H9 (cell line): ENCODE results near the gene FA2H. TPM values are rescaled to one million over a fixed set of nuclear protein-coding genes. Genes with fewer than 3 reads are reported as not detected.

Source experiments
- DNase-seq: peaks from one replicate; pipeline ENCODE4 v3.0.0-alpha.2; 2017
- H2AFZ ChIP-seq: one replicate; pipeline ENCODE4 v1.6.1; 2013; ENCODE audit warnings: mild to moderate bottlenecking, low read length, control low read depth, moderate library complexity
- H2AK5ac ChIP-seq: 2 replicates; pipeline ENCODE4 v1.6.1; 2013; ENCODE audit warnings: low read length, control low read depth, mixed read lengths; ENCODE audit not compliant: insufficient read length
- H2BK120ac ChIP-seq: one replicate; pipeline ENCODE4 v1.6.1; 2013; ENCODE audit warnings: low read depth, mild to moderate bottlenecking, low read length, control low read depth, inconsistent platforms; ENCODE audit not compliant: poor library complexity, severe bottlenecking
- H2BK12ac ChIP-seq: 2 replicates; pipeline ENCODE4 v1.6.1; 2013; ENCODE audit warnings: low read length, control low read depth, mixed read lengths, low read depth; ENCODE audit not compliant: insufficient read length
- H2BK15ac ChIP-seq: 2 replicates; pipeline ENCODE4 v1.6.1; 2013; ENCODE audit warnings: low read depth, low read length, control low read depth
- H2BK20ac ChIP-seq: one replicate; pipeline ENCODE4 v1.6.1; 2013; ENCODE audit warnings: low read depth, mild to moderate bottlenecking, low read length, control low read depth, inconsistent platforms; ENCODE audit not compliant: poor library complexity, severe bottlenecking
- H2BK5ac ChIP-seq: 2 replicates; pipeline ENCODE4 v1.6.1; 2013; ENCODE audit warnings: low read length, control low read depth, mixed read lengths; ENCODE audit not compliant: insufficient read length
- H3K14ac ChIP-seq: 2 replicates; pipeline ENCODE4 v1.6.1; 2013; ENCODE audit warnings: low read length, control low read depth; ENCODE audit not compliant: insufficient read depth
- H3K18ac ChIP-seq: 2 replicates; pipeline ENCODE4 v1.6.1; 2013; ENCODE audit warnings: low read depth, mild to moderate bottlenecking, mixed read lengths, low read length, control low read depth; ENCODE audit not compliant: insufficient read length
- H3K23ac ChIP-seq: 2 replicates; pipeline ENCODE4 v1.6.1; 2013; ENCODE audit warnings: low read length, control low read depth, mixed read lengths, low read depth; ENCODE audit not compliant: insufficient read length
- H3K23me2 ChIP-seq: 2 replicates; pipeline ENCODE4 v1.6.1; 2013; ENCODE audit warnings: low read depth, mild to moderate bottlenecking, mixed read lengths, low read length, control low read depth; ENCODE audit not compliant: insufficient read length, poor library complexity, severe bottlenecking
- H3K27ac ChIP-seq: 2 replicates; pipeline ENCODE4 v1.5.1; 2013; ENCODE audit warnings: low read length, control low read depth, mixed read lengths, low read depth; ENCODE audit not compliant: insufficient read length
- H3K27me3 ChIP-seq: 2 replicates; pipeline ENCODE4 v1.6.1; 2013; ENCODE audit warnings: low read length, control low read depth, inconsistent platforms; ENCODE audit not compliant: insufficient read depth
- H3K4ac ChIP-seq: 2 replicates; pipeline ENCODE4 v1.6.1; 2013; ENCODE audit warnings: low read depth, mild to moderate bottlenecking, control low read depth, inconsistent platforms, low read length, moderate library complexity
- H3K4me1 ChIP-seq: 2 replicates; pipeline ENCODE4 v1.6.1; 2013; ENCODE audit warnings: low read length, control low read depth, inconsistent platforms; ENCODE audit not compliant: insufficient read depth
- H3K4me2 ChIP-seq: 2 replicates; pipeline ENCODE4 v1.6.1; 2013; ENCODE audit warnings: low read length, control low read depth, mixed read lengths; ENCODE audit not compliant: insufficient read length, insufficient read depth
- H3K56ac ChIP-seq: 2 replicates; pipeline ENCODE4 v1.6.1; 2013; ENCODE audit warnings: low read depth, mild to moderate bottlenecking, mixed read lengths, low read length, control low read depth; ENCODE audit not compliant: insufficient read length
- H3K79me1 ChIP-seq: 2 replicates; pipeline ENCODE4 v1.6.1; 2013; ENCODE audit warnings: low read depth, mild to moderate bottlenecking, moderate library complexity, low read length, control low read depth, inconsistent platforms; ENCODE audit not compliant: insufficient read depth, poor library complexity, severe bottlenecking
- H3K79me2 ChIP-seq: 2 replicates; pipeline ENCODE4 v1.6.1; 2013; ENCODE audit warnings: low read length, control low read depth, inconsistent platforms; ENCODE audit not compliant: insufficient read depth
- H3K9ac ChIP-seq: 2 replicates; pipeline ENCODE4 v1.6.1; 2013; ENCODE audit warnings: low read length, control low read depth, mixed read lengths; ENCODE audit not compliant: insufficient read length; ENCODE audit errors: extremely low read depth
- H3K9me3 ChIP-seq: one replicate; pipeline ENCODE4 v1.6.1; 2013; ENCODE audit warnings: low read depth, low read length, inconsistent platforms; ENCODE audit not compliant: control insufficient read depth
- H3T11ph ChIP-seq: one replicate; pipeline ENCODE4 v1.6.1; 2013; ENCODE audit warnings: mild to moderate bottlenecking, low read length, control low read depth, inconsistent platforms
- H4K20me1 ChIP-seq: one replicate; pipeline ENCODE4 v1.6.1; 2013; ENCODE audit not compliant: control insufficient read depth, insufficient read length, insufficient read depth
- H4K5ac ChIP-seq: 2 replicates; pipeline ENCODE4 v1.6.1; 2013; ENCODE audit warnings: low read depth, mild to moderate bottlenecking, mixed read lengths, low read length, control low read depth; ENCODE audit not compliant: insufficient read length
- H4K8ac ChIP-seq: replicated peaks from 2 replicates; pipeline ENCODE4 v1.6.1; 2013; ENCODE audit warnings: low read length, control low read depth, mixed read lengths, low read depth; ENCODE audit not compliant: insufficient read length
- H4K91ac ChIP-seq: 2 replicates; pipeline ENCODE4 v1.6.1; 2013; ENCODE audit warnings: low read depth, mild to moderate bottlenecking, moderate library complexity, mixed read lengths, low read length, control low read depth; ENCODE audit not compliant: insufficient read length
- H3K27ac Mint-ChIP-seq, 3 experiments: 2 replicates in 2 of 3; 3 replicates in 1 of 3; pipeline ENCODE4 v1.8.0; 2020 to 2021; ENCODE audit warnings: mixed read lengths in 3 of 3, mild to moderate bottlenecking in 1 of 3, moderate library complexity in 1 of 3
- H3K27me3 Mint-ChIP-seq: 2 replicates; pipeline ENCODE4 v1.8.0; 2021; ENCODE audit warnings: low read depth, mild to moderate bottlenecking, moderate library complexity, mixed read lengths
- H3K36me3 Mint-ChIP-seq, 3 experiments: 2 replicates in 2 of 3; 3 replicates in 1 of 3; pipeline ENCODE4 v1.8.0; 2020 to 2021; ENCODE audit warnings: low read depth in 3 of 3, mixed read lengths in 3 of 3; ENCODE audit not compliant: insufficient read depth in 1 of 3
- H3K4me1 Mint-ChIP-seq, 2 experiments: 2 replicates each; pipeline ENCODE4 v1.8.0; 2020; ENCODE audit warnings: mixed read lengths in 2 of 2
- H3K4me3 Mint-ChIP-seq, 2 experiments: 2 replicates in 1 of 2; 3 replicates in 1 of 2; pipeline ENCODE4 v1.8.0; 2020 to 2021; ENCODE audit warnings: mild to moderate bottlenecking in 2 of 2, mixed read lengths in 2 of 2, moderate library complexity in 1 of 2
- H3K9me3 Mint-ChIP-seq, 2 experiments: 2 replicates in 1 of 2; 3 replicates in 1 of 2; pipeline ENCODE4 v1.8.0; 2020; ENCODE audit warnings: mild to moderate bottlenecking in 2 of 2, mixed read lengths in 2 of 2, moderate library complexity in 1 of 2
- WGBS: extraction: QIAGEN DNeasy Blood & Tissue Kit; methylation state at CpG from one replicate; pipeline ENCODE4 v1.1.7; 2013; ENCODE audit warnings: missing lambda C conversion rate, low lambda C conversion rate, mixed read lengths; ENCODE audit not compliant: insufficient read length; ENCODE audit errors: extremely low coverage; 5-methylcytosine and 5-hydroxymethylcytosine counted together
- total RNA-seq: library from RNA; stranded (reverse); gene quantifications from 2 replicates; pipeline ENCODE4 v1.2.1, GENCODE V29; 2021
- TF ChIP-seq, protein P1 (sequence below): fragments of 200-600 bp; sonication (generic); conservative IDR thresholded peaks from 3 replicates; pipeline ENCODE4 v1.8.0; 2021; ENCODE audit warnings: antibody characterized with exemption, mild to moderate bottlenecking

FA2H gene
- total RNA-seq, 1 experiment from 2014 or later = 25.1 TPM

DNA sequence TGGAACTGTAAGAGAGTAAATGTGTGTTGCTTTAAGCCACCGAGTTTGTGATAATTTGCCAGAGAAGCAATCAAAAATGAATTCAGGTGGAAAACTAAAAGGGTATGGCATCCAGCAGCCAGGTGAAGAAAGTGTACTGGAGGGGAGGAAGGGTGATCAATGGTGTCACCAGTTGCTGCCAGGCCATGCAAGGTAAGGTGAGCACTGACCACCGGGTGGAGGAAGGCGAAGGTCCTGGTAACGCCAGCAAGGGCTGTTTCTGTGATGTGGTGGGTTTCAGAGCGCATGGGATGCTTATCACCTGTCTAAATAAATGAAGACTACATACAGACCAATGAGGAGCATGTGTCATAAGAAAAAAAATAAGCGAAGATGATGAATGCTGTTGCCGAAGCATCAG is 6.9 kb downstream of the FA2H start:
- Histone ChIP-seq H4K91ac (no peak overlapping the region), H2BK120ac (no peak overlapping the region), H2AFZ (no peak overlapping the region), H3K4me1 (no peaks in the 10 kb centered on the region), H3K14ac (no peak overlapping the region), H3K4me2 (no peak overlapping the region), H2BK12ac (no peak overlapping the region), H3K27me3 (no peaks in the 10 kb centered on the region), H3K79me2 (no peaks in the 10 kb centered on the region), H4K5ac (no peak overlapping the region), H3K27ac (no peak overlapping the region), H3K23me2 (no peaks in the 10 kb centered on the region), H2BK15ac (no peak overlapping the region), H3K9me3 (no peaks in the 10 kb centered on the region), H3T11ph (no peak overlapping the region), H4K20me1 (no peaks in the 10 kb centered on the region), H3K56ac (no peak overlapping the region), H4K8ac (no peak overlapping the region), H3K18ac (no peak overlapping the region), H2AK5ac (no peak overlapping the region), H2BK5ac (no peak overlapping the region), H3K9ac (no peak overlapping the region), H3K79me1 (no peaks in the 10 kb centered on the region), H3K23ac (no peak overlapping the region), H2BK20ac (no peak overlapping the region), H3K4ac (no peak overlapping the region)
- Mint-ChIP-seq H3K27me3 (peaks cover 4% of the 10 kb centered on the region), H3K27ac (no peak overlapping the region), H3K4me1 (peaks cover 3 to 7% of the 10 kb centered on the region in 2 experiments; a peak in 3 of 4 replicates), H3K9me3 (peaks cover 0 to 4% of the 10 kb centered on the region in 2 experiments; a peak in 1 of 5 replicates), H3K4me3 (no peak overlapping the region), H3K36me3 (peaks cover 0 to 31% (median 0%) of the 10 kb centered on the region in 3 experiments; a peak in 3 of 7 replicates)
- WGBS = no CpG with 5 or more reads among the region's 7 CpGs
- DNase-seq = no peak
- TF ChIP-seq, protein P1, sequence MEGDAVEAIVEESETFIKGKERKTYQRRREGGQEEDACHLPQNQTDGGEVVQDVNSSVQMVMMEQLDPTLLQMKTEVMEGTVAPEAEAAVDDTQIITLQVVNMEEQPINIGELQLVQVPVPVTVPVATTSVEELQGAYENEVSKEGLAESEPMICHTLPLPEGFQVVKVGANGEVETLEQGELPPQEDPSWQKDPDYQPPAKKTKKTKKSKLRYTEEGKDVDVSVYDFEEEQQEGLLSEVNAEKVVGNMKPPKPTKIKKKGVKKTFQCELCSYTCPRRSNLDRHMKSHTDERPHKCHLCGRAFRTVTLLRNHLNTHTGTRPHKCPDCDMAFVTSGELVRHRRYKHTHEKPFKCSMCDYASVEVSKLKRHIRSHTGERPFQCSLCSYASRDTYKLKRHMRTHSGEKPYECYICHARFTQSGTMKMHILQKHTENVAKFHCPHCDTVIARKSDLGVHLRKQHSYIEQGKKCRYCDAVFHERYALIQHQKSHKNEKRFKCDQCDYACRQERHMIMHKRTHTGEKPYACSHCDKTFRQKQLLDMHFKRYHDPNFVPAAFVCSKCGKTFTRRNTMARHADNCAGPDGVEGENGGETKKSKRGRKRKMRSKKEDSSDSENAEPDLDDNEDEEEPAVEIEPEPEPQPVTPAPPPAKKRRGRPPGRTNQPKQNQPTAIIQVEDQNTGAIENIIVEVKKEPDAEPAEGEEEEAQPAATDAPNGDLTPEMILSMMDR = no peak
